Measurements from ENCODE around the gene LSM12.

LSM12 gene

GRCh38 chr17:44012874-44013273 is 53.6 kb downstream of the LSM12 start:
- Histone ChIP-seq H3K4me1 (ENCODE audit: control insufficient read depth, insufficient read depth, low read length) (peaks cover 13% of the 10 kb centered on the region; the same call in 1 of the 2 replicates), H3K36me3 (ENCODE audit: control insufficient read depth in 2 of 2, insufficient read depth in 1 of 2, low read length in 2 of 2) (peaks cover 0 to 23% of the 10 kb centered on the region in 2 experiments; a peak in 1 of 3 replicates), H3K27ac (ENCODE audit: extremely low read depth, low read depth, low read length) (peak overlapping the region; percentile 32; the same call in 1 of the 2 replicates), H3K4me3 (ENCODE audit: low read depth, low read length) (no peak overlapping the region), H3K9me3 (ENCODE audit: control insufficient read depth, insufficient read depth, low read depth, low read length) (no peaks in the 10 kb centered on the region)
- ChIA-PET POLR2A (no interaction called here), CTCF (interaction anchor here (0.8 to 1.1 kb wide), 2 partner anchors 51 to 69 kb away, joined by 3 read pairs; no protein-coding TSS in a partner anchor)
- TF ChIP-seq ZNF473 (tag by site-specific recombination; IDR thresholded peaks at IDR 0.05) (no peak), ZNF138 (tag by site-specific recombination; IDR thresholded peaks at IDR 0.05; ENCODE audit: borderline replicate concordance) (no peak), ZFP37 (tag by site-specific recombination; IDR thresholded peaks at IDR 0.05) (no peak), ZNF777 (tag by site-specific recombination; IDR thresholded peaks at IDR 0.05; ENCODE audit: borderline replicate concordance) (no peak), ZNF302 (tag by site-specific recombination; IDR thresholded peaks at IDR 0.05; ENCODE audit: low read depth) (no peak), ZFP3 (tag by site-specific recombination; IDR thresholded peaks at IDR 0.05; ENCODE audit: low read depth) (no peak), ZNF544 (tag by site-specific recombination; IDR thresholded peaks at IDR 0.05) (no peak), ZNF510 (tag by site-specific recombination; IDR thresholded peaks at IDR 0.05; ENCODE audit: insufficient replicate concordance) (no peak), ZNF169 (tag by site-specific recombination; IDR thresholded peaks at IDR 0.05) (no peak), ZNF112 (tag by site-specific recombination; IDR thresholded peaks at IDR 0.05) (no peak)

- H3K36me3 ChIP-seq (ENCODE audit: control insufficient read depth in 2 of 2, insufficient read depth in 1 of 2, low read length in 2 of 2): peaks cover 0 to 23% of the 10 kb centered on the region in 2 experiments; a peak in 1 of 3 replicates
- peak overlapping the region; percentile 32; the same call in 1 of the 2 replicates for H3K27ac ChIP-seq (ENCODE audit: extremely low read depth, low read depth, low read length)
- H3K4me1 ChIP-seq (ENCODE audit: control insufficient read depth, insufficient read depth, low read length): peaks cover 18% of the 10 kb centered on the region
- CTCF ChIA-PET: interaction anchor here (0.8 to 5.1 kb wide), 4 partner anchors 52 to 132 kb away, joined by 3 to 16 read pairs (median 3); partner anchors contain the start of gene PPY
- POLR2A ChIA-PET: interaction anchor here (1.3 kb wide), 1 partner anchor 29 kb away, joined by 4 read pairs; no protein-coding TSS in a partner anchor
- H3K9me3 ChIP-seq (ENCODE audit: control insufficient read depth, insufficient read depth, low read depth, low read length): no peaks in the 10 kb centered on the region
- no peak overlapping the region for H3K4me3 ChIP-seq (ENCODE audit: low read depth, low read length)
- TF ChIP-seq GLIS2 (tag by site-specific recombination; IDR thresholded peaks at IDR 0.05) (peak; percentile 21; the same call in 1 of the 2 replicates), ZNF248 (tag by site-specific recombination; IDR thresholded peaks at IDR 0.05) (no peak), GLIS1 (tag by site-specific recombination; IDR thresholded peaks at IDR 0.05) (peak; percentile 99), ZIC2 (tag by site-specific recombination; IDR thresholded peaks at IDR 0.05) (peak; percentile 89), ZNF10 (tag by site-specific recombination; IDR thresholded peaks at IDR 0.05) (no peak)
Observed at GRCh38 chr17:44012391-44012790, 54.1 kb downstream of the LSM12 start.

GRCh38 chr17:44011876-44012275 is 54.6 kb downstream of the LSM12 start:
- Histone ChIP-seq H3K36me3 (ENCODE audit: control insufficient read depth in 2 of 2, insufficient read depth in 1 of 2, low read length in 2 of 2) (peaks cover 0 to 23% of the 10 kb centered on the region in 2 experiments; a peak in 1 of 3 replicates), H3K9me3 (ENCODE audit: control insufficient read depth, insufficient read depth, low read depth, low read length) (no peaks in the 10 kb centered on the region), H3K4me3 (ENCODE audit: low read depth, low read length) (no peak overlapping the region), H3K27ac (ENCODE audit: extremely low read depth, low read depth, low read length) (no peak overlapping the region), H3K4me1 (ENCODE audit: control insufficient read depth, insufficient read depth, low read length) (peaks cover 18% of the 10 kb centered on the region)
- TF ChIP-seq MYNN (tag by site-specific recombination; IDR thresholded peaks at IDR 0.05; ENCODE audit: borderline replicate concordance): no peak
- no peak for TF ChIP-seq ZNF335 (tag by site-specific recombination; conservative IDR thresholded peaks at IDR 0.05)
- TF ChIP-seq ZNF549 (tag by site-specific recombination; IDR thresholded peaks at IDR 0.05): no peak
- TF ChIP-seq BCL6B (tag by site-specific recombination; IDR thresholded peaks at IDR 0.05): no peak
- no peak for TF ChIP-seq ZBTB44 (tag by site-specific recombination; IDR thresholded peaks at IDR 0.05)
- TF ChIP-seq ZNF473 (tag by site-specific recombination; IDR thresholded peaks at IDR 0.05): no peak
- TF ChIP-seq MEIS1 (CRISPR knock-in tag; IDR thresholded peaks at IDR 0.05; ENCODE audit: borderline replicate concordance): no peak
- no peak for TF ChIP-seq ZSCAN5A (tag by site-specific recombination; IDR thresholded peaks at IDR 0.05)
- TF ChIP-seq KLF9 (tag by site-specific recombination; IDR thresholded peaks at IDR 0.05; ENCODE audit: low read depth): no peak
- TF ChIP-seq ZSCAN23 (tag by site-specific recombination; IDR thresholded peaks at IDR 0.05): no peak
- no peak for TF ChIP-seq ZNF558 (tag by site-specific recombination; IDR thresholded peaks at IDR 0.05)
- TF ChIP-seq ZNF133 (tag by site-specific recombination; IDR thresholded peaks at IDR 0.05): no peak
- TF ChIP-seq ZNF350 (tag by site-specific recombination; IDR thresholded peaks at IDR 0.05): no peak
- TF ChIP-seq SP7 (tag by site-specific recombination; IDR thresholded peaks at IDR 0.05): no peak
- ChIA-PET POLR2A (interaction anchor here (1.3 kb wide), 1 partner anchor 30 kb away, joined by 4 read pairs; no protein-coding TSS in a partner anchor), CTCF (interaction anchor here (0.9 to 5.1 kb wide), 4 partner anchors 68 to 134 kb away, joined by 3 to 16 read pairs (median 4); partner anchors contain the start of gene PPY)

Data from HEK293 (cell line).